GM21825 (cell line): Measurements from ENCODE around the gene SCO2.

Experiments
- ATAC-seq: cut with Tn5 transposase; IDR thresholded peaks from one replicate; pipeline ENCODE4 v1.9.1; 2021; ENCODE audit warnings: mild to moderate bottlenecking, moderate library complexity; ENCODE audit not compliant: unreplicated experiment

SCO2 gene

GRCh38 chr22:50482107-50483074 lies 43.0 kb downstream of the SCO2 start:
- ATAC-seq: no peak

GRCh38 chr22:50481440-50482106 lies 43.8 kb downstream of the SCO2 start, which contains the start of gene ADM2:
TSS of gene ADM2 (plus strand) at chr22:50481543. CDS start at chr22:50481848, 305 bp downstream.
- ATAC-seq: no peak

- no peak for ATAC-seq
Measured at GRCh38 chr22:50481045-50481439, 44.4 kb downstream of the SCO2 start.

GRCh38 chr22:50479721-50480120 lies 45.7 kb downstream of the SCO2 start:
- ATAC-seq: no peak

GRCh38 chr22:50477923-50478322 lies 47.5 kb downstream of the SCO2 start:
- ATAC-seq: no peak

GRCh38 chr22:50476868-50477267 lies 48.5 kb downstream of the SCO2 start:
- no peak for ATAC-seq

- no peak for ATAC-seq
Measured at GRCh38 chr22:50475652-50476002, 49.8 kb downstream of the SCO2 start.

- ATAC-seq: peak; percentile 50
Measured at GRCh38 chr22:50474710-50475651, 50.4 kb downstream of the SCO2 start, which contains the start of gene SBF1. TSS of gene SBF1 (minus strand) at chr22:50475035. CDS start at chr22:50474840, 195 bp downstream.

GRCh38 chr22:50473855-50474671 lies 51.3 kb downstream of the SCO2 start:
- no peak for ATAC-seq
